LHCN-M2 (cell line): ENCODE results near the gene GRIN3B. TPM values are rescaled to one million over a fixed set of nuclear protein-coding genes. Genes with fewer than 3 reads are reported as not detected.
A peak's percentile ranks its signal among the peaks of the same experiment; 100 is the strongest.

Experiments used
- DNase-seq: peaks from one replicate; pipeline ENCODE4 v3.0.0-alpha.2; 2012; ENCODE audit warnings: low read depth
- total RNA-seq: library from RNA; depleted of rRNA; stranded (reverse); fragments of >200 nt; gene quantifications from 2 replicates; pipeline ENCODE4 v1.2.3, GENCODE V29; 2014

The GRIN3B gene
- total RNA-seq, 1 experiment from 2014 or later: 0.11 TPM

DNA sequence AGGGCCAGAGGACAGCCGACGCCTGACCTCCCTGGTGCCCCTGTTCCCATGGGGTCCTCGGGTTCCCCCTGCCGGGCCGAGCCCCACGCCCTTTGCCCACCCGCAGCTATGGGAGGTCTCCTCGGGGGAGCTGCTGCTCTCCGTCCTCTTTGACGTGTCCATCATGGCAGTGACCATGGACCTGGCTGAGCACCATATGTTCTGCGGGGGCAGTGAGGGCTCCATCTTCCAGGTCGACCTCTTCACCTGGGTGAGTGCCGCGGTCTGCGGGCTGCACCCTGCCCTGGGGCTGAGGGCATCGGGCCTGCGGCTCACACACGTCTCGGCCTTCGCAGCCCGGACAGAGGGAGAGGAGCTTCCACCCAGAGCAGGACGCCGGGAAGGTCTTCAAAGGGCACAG is 9.5 kb upstream of the GRIN3B start:
- no peak for DNase-seq

DNA sequence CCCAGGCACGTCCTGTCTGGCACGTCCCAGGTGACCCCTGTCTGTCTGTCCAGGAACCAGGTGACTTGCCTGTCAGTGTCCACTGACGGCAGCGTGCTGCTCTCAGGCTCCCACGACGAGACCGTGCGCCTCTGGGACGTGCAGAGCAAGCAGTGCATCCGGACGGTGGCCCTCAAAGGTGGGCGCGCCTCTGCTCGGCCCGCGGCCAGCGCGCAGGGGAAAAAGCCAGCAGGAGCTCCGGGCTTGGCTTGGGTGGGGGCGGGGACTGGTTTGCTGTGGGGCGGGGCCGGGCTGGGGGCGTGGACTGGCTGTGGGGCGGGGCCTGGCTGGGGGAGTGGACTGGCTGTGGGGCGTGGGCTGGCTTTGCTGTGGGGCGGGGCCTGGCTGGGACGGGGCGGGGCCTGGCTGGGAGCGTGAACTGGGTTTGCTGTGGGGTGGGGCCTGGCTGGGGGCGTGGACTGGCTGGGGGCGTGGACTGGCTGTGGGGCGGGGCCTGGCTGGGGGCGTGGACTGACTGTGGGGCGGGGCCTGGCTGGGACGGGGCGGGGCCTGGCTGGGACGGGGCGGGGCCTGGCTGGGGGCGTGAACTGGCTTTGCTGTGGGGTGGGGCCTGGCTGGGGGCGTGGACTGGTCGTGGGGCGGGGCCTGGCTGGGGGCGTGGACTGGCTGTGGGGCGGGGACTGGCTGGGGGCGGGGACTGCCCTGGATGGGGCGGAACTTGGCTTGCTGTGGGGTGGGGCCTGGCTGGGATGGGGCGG is 8.9 kb upstream of the GRIN3B start:
- DNase-seq: peak; percentile 39

DNA sequence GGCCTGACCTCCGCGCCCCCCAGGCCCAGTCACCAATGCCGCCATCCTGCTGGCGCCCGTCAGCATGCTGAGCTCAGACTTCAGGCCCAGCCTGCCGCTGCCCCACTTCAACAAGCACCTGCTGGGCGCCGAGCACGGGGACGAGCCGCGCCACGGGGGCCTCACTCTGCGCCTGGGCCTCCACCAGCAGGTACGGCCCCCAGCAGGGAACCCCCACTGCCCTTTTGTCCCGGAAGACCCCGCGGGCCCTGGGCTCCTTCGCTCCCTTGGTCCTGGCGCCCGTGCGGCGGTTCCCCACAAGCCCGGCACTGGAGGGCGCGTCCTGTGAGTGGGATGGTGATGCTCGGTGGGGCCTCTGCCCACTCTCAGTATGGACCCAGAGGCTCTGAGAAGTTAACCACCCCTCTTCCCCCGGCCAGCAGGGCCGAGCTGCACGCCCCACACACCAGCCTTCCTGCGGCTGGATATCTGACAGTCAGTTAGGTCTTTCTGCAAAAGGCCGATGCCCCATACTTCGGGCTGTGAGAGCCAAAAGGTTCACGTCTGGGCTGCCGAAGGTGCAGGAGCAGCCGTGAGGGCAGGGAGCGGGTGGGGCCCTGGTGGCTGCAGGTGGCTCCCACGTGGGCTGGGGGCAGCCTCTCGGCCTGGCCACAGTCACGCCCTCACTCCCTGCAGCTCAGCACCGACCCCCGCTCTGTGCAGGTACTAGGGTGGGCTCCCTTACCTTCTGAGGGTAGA is 8.1 kb upstream of the GRIN3B start:
- DNase-seq: no peak

DNA sequence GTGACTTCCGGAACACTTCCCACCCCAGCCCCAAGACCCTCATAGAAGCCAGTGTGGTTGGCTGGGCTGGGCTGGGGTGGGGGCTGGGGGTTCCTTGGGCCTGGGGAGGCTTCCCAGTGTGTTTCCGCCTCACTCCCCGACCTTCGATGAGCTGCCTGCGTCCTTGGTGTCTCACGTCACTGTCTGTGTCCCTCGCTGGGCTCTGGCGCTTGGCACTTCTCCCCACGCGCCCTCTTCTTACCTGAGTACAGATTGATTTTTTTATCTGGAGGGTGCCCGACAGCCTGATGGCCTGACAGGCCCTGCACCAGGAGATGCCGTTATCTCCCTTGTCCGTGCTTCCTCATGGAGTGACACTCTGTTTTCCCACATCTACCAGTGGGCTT is 7.6 kb upstream of the GRIN3B start:
- no peak for DNase-seq

GRCh38 chr19:993361-993830 is 6.8 kb upstream of the GRIN3B start:
- no peak for DNase-seq

- no peak for DNase-seq
Measured at GRCh38 chr19:993831-994393, 6.3 kb upstream of the GRIN3B start.

- DNase-seq: no peak
Measured at GRCh38 chr19:994516-994915, 5.7 kb upstream of the GRIN3B start.

- DNase-seq: no peak
Measured at GRCh38 chr19:995051-995827, 5.0 kb upstream of the GRIN3B start.

DNA sequence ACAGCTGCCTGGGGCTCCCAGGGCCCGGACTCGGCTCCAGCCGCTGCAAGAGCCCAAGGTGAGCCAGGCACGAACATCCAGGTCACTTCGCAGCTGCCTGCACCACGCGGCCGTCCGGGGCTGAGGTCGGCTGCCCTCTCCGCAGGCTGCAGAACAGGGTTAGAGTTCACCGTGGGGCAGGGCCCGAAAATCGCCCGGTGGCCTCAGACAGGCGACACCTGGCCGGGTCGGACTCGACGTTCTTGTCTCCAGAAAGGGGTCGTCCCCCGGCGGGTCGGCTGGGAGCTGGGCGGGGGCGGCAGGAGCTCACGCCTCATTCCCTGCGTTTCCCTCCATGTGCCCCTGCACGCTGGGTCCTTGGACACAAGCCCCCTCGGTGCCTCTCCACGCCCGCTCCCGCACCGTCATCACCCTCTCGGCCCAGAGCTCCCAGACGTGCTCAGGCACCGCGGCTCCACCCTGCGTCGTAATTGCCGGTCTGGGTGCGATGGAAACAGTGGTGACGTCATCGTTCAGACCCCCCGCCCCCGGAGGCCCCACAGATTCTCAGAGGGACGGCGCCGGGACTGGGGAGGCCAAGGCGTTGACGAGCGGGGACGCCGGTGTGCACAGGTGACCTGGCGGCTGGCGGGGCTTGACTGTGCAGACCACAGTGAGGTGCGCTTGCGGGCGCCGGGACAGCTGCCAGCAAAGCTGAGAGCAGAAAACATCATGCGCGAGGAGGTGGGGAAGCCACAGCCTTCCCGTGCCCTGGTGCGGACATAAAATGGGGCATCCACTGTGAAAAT is 4.0 kb upstream of the GRIN3B start:
- DNase-seq: no peak

GRCh38 chr19:998064-998463 is 2.2 kb upstream of the GRIN3B start:
- no peak for DNase-seq

- no peak for DNase-seq
Measured at GRCh38 chr19:999379-999719, 870 bp upstream of the GRIN3B start.

- no peak for DNase-seq
Measured at GRCh38 chr19:1000591-1001537, 645 bp downstream of the GRIN3B start.

GRCh38 chr19:1001538-1002166 is 1.4 kb downstream of the GRIN3B start:
- no peak for DNase-seq

- DNase-seq: no peak
Measured at GRCh38 chr19:1002600-1002999, 2.4 kb downstream of the GRIN3B start.

DNA sequence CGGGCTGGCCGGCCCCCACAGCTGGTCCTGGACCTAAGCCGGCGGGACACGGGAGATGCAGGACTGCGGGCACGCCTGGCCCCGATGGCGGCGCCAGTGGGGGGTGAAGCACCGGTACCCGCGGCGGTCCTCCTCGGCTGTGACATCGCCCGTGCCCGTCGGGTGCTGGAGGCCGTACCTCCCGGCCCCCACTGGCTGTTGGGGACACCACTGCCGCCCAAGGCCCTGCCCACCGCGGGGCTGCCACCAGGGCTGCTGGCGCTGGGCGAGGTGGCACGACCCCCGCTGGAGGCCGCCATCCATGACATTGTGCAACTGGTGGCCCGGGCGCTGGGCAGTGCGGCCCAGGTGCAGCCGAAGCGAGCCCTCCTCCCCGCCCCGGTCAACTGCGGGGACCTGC is 3.1 kb downstream of the GRIN3B start:
- no peak for DNase-seq

- DNase-seq: no peak
Measured at GRCh38 chr19:1004204-1004802, 4.1 kb downstream of the GRIN3B start.

- no peak for DNase-seq
Measured at GRCh38 chr19:1004803-1005664, 4.8 kb downstream of the GRIN3B start.

DNA sequence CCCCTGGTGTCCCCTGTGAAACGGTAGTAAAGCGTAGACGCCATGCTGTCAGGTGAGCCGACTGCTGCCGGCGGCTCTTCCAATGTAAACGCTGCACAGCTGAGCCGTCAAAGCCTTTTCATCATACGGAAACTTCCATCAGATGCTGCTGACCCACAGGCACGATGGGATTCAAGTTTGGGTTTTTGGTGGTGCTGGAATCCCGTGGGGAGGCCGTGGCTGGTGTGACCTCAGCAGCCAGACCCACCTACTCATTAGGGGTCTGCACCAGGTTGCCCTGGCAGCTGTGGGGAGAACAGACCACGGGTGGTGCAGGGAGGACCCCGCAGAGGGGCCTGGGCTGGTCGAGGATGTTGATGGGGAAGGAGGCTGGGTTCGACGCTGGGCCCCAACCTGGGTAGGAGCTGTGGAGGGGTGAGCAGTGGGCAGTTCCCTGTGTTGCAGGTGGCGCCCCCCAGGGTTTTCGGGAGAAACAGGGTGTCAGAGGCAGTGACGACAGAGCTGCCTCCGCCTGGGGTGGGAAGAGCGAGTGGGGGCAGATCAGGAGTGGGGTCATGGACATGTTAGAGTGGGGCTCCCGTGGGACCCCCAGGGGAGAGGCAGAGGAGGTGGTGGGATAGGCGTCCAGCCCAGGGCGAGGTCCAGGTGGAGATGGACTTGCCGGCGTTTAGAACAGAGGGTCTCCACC is 6.6 kb downstream of the GRIN3B start:
- DNase-seq: no peak
